Measurements from ENCODE around the gene PLCG2. TPM values are rescaled to one million over a fixed set of nuclear protein-coding genes. Genes with fewer than 3 reads are reported as not detected.

The PLCG2 gene
- total and polyA plus RNA-seq, 2 experiments from 2014 or later = 2.5 to 5.0 TPM

- Histone ChIP-seq H3K4me2 (no peak overlapping the region), H3K4me3 (no peak overlapping the region), H3K4me1 (ENCODE audit: insufficient read depth) (no peaks in the 10 kb centered on the region), H3K9me2 (replicated peaks; ENCODE audit: insufficient read depth) (no peaks in the 10 kb centered on the region), H3K27ac (no peak overlapping the region), H4K20me1 (ENCODE audit: insufficient read depth, poor library complexity, severe bottlenecking) (no peaks in the 10 kb centered on the region), H2AFZ (no peak overlapping the region), H3K36me3 (replicated peaks; ENCODE audit: insufficient read depth, low read depth) (no peaks in the 10 kb centered on the region), H3K9me3 (ENCODE audit: low read depth) (no peaks in the 10 kb centered on the region), H3K79me2 (no peaks in the 10 kb centered on the region), H3K27me3 (no peaks in the 10 kb centered on the region)
- WGBS (ENCODE audit: low lambda C conversion rate, missing lambda C conversion rate) = 81% methylated on average over 9 of the region's 9 CpGs
- no peak for DNase-seq (ENCODE audit: low spot score)
- TF ChIP-seq EZH2 (IDR thresholded peaks at IDR 0.05; ENCODE audit: borderline replicate concordance) (no peak), EZH2phosphoT487 (IDR thresholded peaks at IDR 0.05; ENCODE audit: low read depth, severe bottlenecking, unreplicated experiment) (no peak), CTCF (IDR thresholded peaks at IDR 0.05; ENCODE audit: poor library complexity) (no peak)
Measured at GRCh38 chr16:81923296-81923695, 144.2 kb downstream of the PLCG2 start.

- Histone ChIP-seq H3K79me2 (no peaks in the 10 kb centered on the region), H3K27me3 (no peaks in the 10 kb centered on the region), H3K36me3 (replicated peaks; ENCODE audit: insufficient read depth, low read depth) (no peaks in the 10 kb centered on the region), H3K4me2 (no peak overlapping the region), H3K4me3 (no peak overlapping the region), H2AFZ (no peak overlapping the region), H3K27ac (no peak overlapping the region), H4K20me1 (ENCODE audit: insufficient read depth, poor library complexity, severe bottlenecking) (no peaks in the 10 kb centered on the region), H3K9me3 (ENCODE audit: low read depth) (no peaks in the 10 kb centered on the region), H3K4me1 (ENCODE audit: insufficient read depth) (no peaks in the 10 kb centered on the region), H3K9me2 (replicated peaks; ENCODE audit: insufficient read depth) (no peaks in the 10 kb centered on the region)
- WGBS (ENCODE audit: low lambda C conversion rate, missing lambda C conversion rate) = 86% methylated on average over 8 of the region's 8 CpGs
- no peak for DNase-seq (ENCODE audit: low spot score)
- TF ChIP-seq CTCF (IDR thresholded peaks at IDR 0.05; ENCODE audit: poor library complexity) (no peak), EZH2phosphoT487 (IDR thresholded peaks at IDR 0.05; ENCODE audit: low read depth, severe bottlenecking, unreplicated experiment) (no peak), EZH2 (IDR thresholded peaks at IDR 0.05; ENCODE audit: borderline replicate concordance) (no peak)
Measured at GRCh38 chr16:81925016-81925415, 145.9 kb downstream of the PLCG2 start.

GRCh38 chr16:81926036-81926435, 146.9 kb downstream of the PLCG2 start:
- H3K27ac ChIP-seq = no peak overlapping the region
- H3K4me3 ChIP-seq = no peak overlapping the region
- 95% methylated on average over 9 of the region's 9 CpGs for WGBS (ENCODE audit: low lambda C conversion rate, missing lambda C conversion rate)
- TF ChIP-seq EZH2phosphoT487 (IDR thresholded peaks at IDR 0.05; ENCODE audit: low read depth, severe bottlenecking, unreplicated experiment) = no peak
- no peaks in the 10 kb centered on the region for H3K79me2 ChIP-seq
- H4K20me1 ChIP-seq (ENCODE audit: insufficient read depth, poor library complexity, severe bottlenecking) = no peaks in the 10 kb centered on the region
- no peak for DNase-seq (ENCODE audit: low spot score)
- no peaks in the 10 kb centered on the region for H3K27me3 ChIP-seq
- no peaks in the 10 kb centered on the region for H3K9me3 ChIP-seq (ENCODE audit: low read depth)
- no peaks in the 10 kb centered on the region for H3K36me3 ChIP-seq (replicated peaks; ENCODE audit: insufficient read depth, low read depth)
- H3K9me2 ChIP-seq (replicated peaks; ENCODE audit: insufficient read depth) = no peaks in the 10 kb centered on the region
- H3K4me1 ChIP-seq (ENCODE audit: insufficient read depth) = no peaks in the 10 kb centered on the region
- no peak overlapping the region for H3K4me2 ChIP-seq
- no peak overlapping the region for H2AFZ ChIP-seq

GRCh38 chr16:81927561-81928185, 148.6 kb downstream of the PLCG2 start:
- Histone ChIP-seq H3K27ac (no peak overlapping the region), H4K20me1 (ENCODE audit: insufficient read depth, poor library complexity, severe bottlenecking) (no peaks in the 10 kb centered on the region), H3K4me2 (no peak overlapping the region), H3K9me2 (replicated peaks; ENCODE audit: insufficient read depth) (no peaks in the 10 kb centered on the region), H3K36me3 (replicated peaks; ENCODE audit: insufficient read depth, low read depth) (no peaks in the 10 kb centered on the region), H3K4me3 (no peak overlapping the region), H3K79me2 (no peaks in the 10 kb centered on the region), H3K27me3 (no peaks in the 10 kb centered on the region), H3K9me3 (ENCODE audit: low read depth) (no peaks in the 10 kb centered on the region), H2AFZ (no peak overlapping the region), H3K4me1 (ENCODE audit: insufficient read depth) (no peaks in the 10 kb centered on the region)
- DNase-seq (ENCODE audit: low spot score) = no peak
- no peak for TF ChIP-seq EZH2 (IDR thresholded peaks at IDR 0.05; ENCODE audit: borderline replicate concordance)
- TF ChIP-seq EZH2phosphoT487 (IDR thresholded peaks at IDR 0.05; ENCODE audit: low read depth, severe bottlenecking, unreplicated experiment) = no peak
- no peak for TF ChIP-seq CTCF (IDR thresholded peaks at IDR 0.05; ENCODE audit: poor library complexity)
- 91% methylated on average over 5 of the region's 5 CpGs for WGBS (ENCODE audit: low lambda C conversion rate, missing lambda C conversion rate)
